Mammary epithelial cell (primary cell): ENCODE measurements around the gene MFF.

ENCODE experiments used
- EZH2 ChIP-seq: IDR thresholded peaks from 2 replicates; pipeline ENCODE4 v1.6.1; 2012; ENCODE audit warnings: low read length, inconsistent platforms, borderline replicate concordance
- TF ChIP-seq, protein P1 (sequence below), 2 donors: IDR thresholded peaks in 1 of 2; conservative IDR thresholded peaks in 1 of 2; 2 replicates each; pipeline ENCODE4 v1.5.1; 2011 to 2012; ENCODE audit warnings: inconsistent platforms in 2 of 2, low read length in 2 of 2, mild to moderate bottlenecking in 2 of 2, control low read depth in 1 of 2, low read depth in 1 of 2; ENCODE audit not compliant: insufficient read depth in 1 of 2; ENCODE audit errors: extremely low read depth in 1 of 2

DNA sequence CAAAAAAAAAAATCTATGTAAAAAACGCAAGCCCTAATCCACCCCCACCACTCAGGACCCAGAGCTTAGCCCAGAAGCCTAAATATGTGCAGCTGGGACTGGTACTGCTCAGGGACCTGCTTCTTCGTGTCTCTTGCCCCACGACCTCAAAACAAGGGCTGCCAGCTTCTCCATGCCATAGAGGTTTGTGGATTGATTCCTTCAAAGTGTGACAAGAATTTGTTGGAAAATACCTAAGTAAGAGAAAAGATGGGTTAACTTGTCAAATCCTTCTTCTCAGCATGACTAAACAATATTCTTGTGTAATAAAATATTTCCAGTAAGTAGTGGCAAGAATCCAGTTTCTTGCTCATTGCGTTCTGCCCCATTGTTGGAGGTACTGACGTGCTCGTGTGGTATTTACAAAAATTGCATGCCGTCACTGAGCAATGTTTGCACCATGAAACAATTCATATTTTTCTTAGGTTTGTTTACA lies 63.5 kb downstream of the MFF start:
- TF ChIP-seq, protein P1, sequence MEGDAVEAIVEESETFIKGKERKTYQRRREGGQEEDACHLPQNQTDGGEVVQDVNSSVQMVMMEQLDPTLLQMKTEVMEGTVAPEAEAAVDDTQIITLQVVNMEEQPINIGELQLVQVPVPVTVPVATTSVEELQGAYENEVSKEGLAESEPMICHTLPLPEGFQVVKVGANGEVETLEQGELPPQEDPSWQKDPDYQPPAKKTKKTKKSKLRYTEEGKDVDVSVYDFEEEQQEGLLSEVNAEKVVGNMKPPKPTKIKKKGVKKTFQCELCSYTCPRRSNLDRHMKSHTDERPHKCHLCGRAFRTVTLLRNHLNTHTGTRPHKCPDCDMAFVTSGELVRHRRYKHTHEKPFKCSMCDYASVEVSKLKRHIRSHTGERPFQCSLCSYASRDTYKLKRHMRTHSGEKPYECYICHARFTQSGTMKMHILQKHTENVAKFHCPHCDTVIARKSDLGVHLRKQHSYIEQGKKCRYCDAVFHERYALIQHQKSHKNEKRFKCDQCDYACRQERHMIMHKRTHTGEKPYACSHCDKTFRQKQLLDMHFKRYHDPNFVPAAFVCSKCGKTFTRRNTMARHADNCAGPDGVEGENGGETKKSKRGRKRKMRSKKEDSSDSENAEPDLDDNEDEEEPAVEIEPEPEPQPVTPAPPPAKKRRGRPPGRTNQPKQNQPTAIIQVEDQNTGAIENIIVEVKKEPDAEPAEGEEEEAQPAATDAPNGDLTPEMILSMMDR (conservative IDR thresholded peaks at IDR 0.05 in 1 of 2, IDR thresholded peaks at IDR 0.05 in 1 of 2; ENCODE audit: extremely low read depth in 1 of 2, insufficient read depth in 1 of 2, low read depth in 1 of 2, low read length in 2 of 2), result no peak
- TF ChIP-seq EZH2, result no peak
